Immature natural killer cell (primary cell): Measurements from ENCODE around the gene NFATC2. TPM values are rescaled to one million over a fixed set of nuclear protein-coding genes. Genes with fewer than 3 reads are reported as not detected.

ENCODE experiments used
- DNase-seq, 3 donors: peaks; one replicate each; pipeline ENCODE4 v3.0.0; 2022; ENCODE audit warnings: mixed read lengths in 1 of 3
- H3K27ac Mint-ChIP-seq, 6 donors: one replicate each; pipeline ENCODE4 v1.8.0; 2020; ENCODE audit warnings: mixed read lengths in 6 of 6, mild to moderate bottlenecking in 5 of 6, inconsistent platforms in 4 of 6, moderate library complexity in 3 of 6
- H3K27me3 Mint-ChIP-seq, 3 donors: one replicate each; pipeline ENCODE4 v1.8.0; 2020 to 2021; ENCODE audit warnings: low read depth in 3 of 3, mild to moderate bottlenecking in 3 of 3, mixed read lengths in 3 of 3, moderate library complexity in 3 of 3, inconsistent platforms in 1 of 3
- H3K36me3 Mint-ChIP-seq, 3 donors: one replicate each; pipeline ENCODE4 v1.8.0; 2020; ENCODE audit warnings: mixed read lengths in 3 of 3, inconsistent platforms in 2 of 3, mild to moderate bottlenecking in 2 of 3
- H3K4me1 Mint-ChIP-seq, 2 donors: one replicate each; pipeline ENCODE4 v1.8.0; 2020; ENCODE audit warnings: inconsistent platforms in 2 of 2, mild to moderate bottlenecking in 2 of 2, mixed read lengths in 2 of 2, moderate library complexity in 1 of 2
- H3K4me3 Mint-ChIP-seq, 5 donors: one replicate each; pipeline ENCODE4 v1.8.0; 2020; ENCODE audit warnings: mild to moderate bottlenecking in 5 of 5, mixed read lengths in 5 of 5, inconsistent platforms in 3 of 5, moderate library complexity in 3 of 5
- H3K9me3 Mint-ChIP-seq, 6 donors: one replicate each; pipeline ENCODE4 v1.8.0; 2020; ENCODE audit warnings: mild to moderate bottlenecking in 6 of 6, mixed read lengths in 6 of 6, inconsistent platforms in 4 of 6, moderate library complexity in 3 of 6
- polyA plus RNA-seq, 3 donors: library from polyadenylated mRNA; unstranded; fragments of 300-500 nt; fragmentation: Illumina TruSeq; gene quantifications; one replicate each; pipeline ENCODE4 v1.2.3, GENCODE V29; 2021

Gene NFATC2
- polyA plus RNA-seq, 3 donors from 2014 or later = 14.5 to 101 (median 21.3) TPM

GRCh38 chr20:51400051-51400926 lies 142.2 kb downstream of the NFATC2 start:
- Mint-ChIP-seq H3K27me3 (peaks cover 17 to 44% (median 43%) of the 10 kb centered on the region in 3 donors), H3K4me3 (peak overlapping the region; percentile 72 to 88 (median 78)), H3K27ac (peak overlapping the region; percentile 99 to 100 (median 99)), H3K36me3 (peaks cover 17 to 46% (median 22%) of the 10 kb centered on the region in 3 donors), H3K9me3 (no peaks in the 10 kb centered on the region), H3K4me1 (peaks cover 85 to 99% of the 10 kb centered on the region in 2 donors)
- DNase-seq = peak; percentile 86 to 89 (median 88)

- peaks cover 83 to 96% of the 10 kb centered on the region in 2 donors for H3K4me1 Mint-ChIP-seq
- no peak for DNase-seq
- H3K4me3 Mint-ChIP-seq = peak overlapping the region; percentile 72 to 88 (median 78)
- H3K36me3 Mint-ChIP-seq = peaks cover 14 to 45% (median 23%) of the 10 kb centered on the region in 3 donors
- H3K27ac Mint-ChIP-seq = peak overlapping the region; percentile 99 to 100 (median 99)
- no peaks in the 10 kb centered on the region for H3K9me3 Mint-ChIP-seq
- H3K27me3 Mint-ChIP-seq = peaks cover 10 to 40% (median 38%) of the 10 kb centered on the region in 3 donors
Measured at GRCh38 chr20:51399006-51399890, 143.3 kb downstream of the NFATC2 start.

GRCh38 chr20:51398552-51398951 lies 144.0 kb downstream of the NFATC2 start:
- Mint-ChIP-seq H3K27ac (peak overlapping the region; percentile 99 to 100 (median 99)), H3K4me1 (peaks cover 77 to 90% of the 10 kb centered on the region in 2 donors), H3K9me3 (no peaks in the 10 kb centered on the region), H3K27me3 (peaks cover 10 to 39% (median 37%) of the 10 kb centered on the region in 3 donors), H3K4me3 (peak overlapping the region in 3 of 5 donors; percentile 18 to 50 (median 33)), H3K36me3 (peaks cover 13 to 43% (median 24%) of the 10 kb centered on the region in 3 donors)
- no peak for DNase-seq

GRCh38 chr20:51398083-51398482 lies 144.4 kb downstream of the NFATC2 start:
- Mint-ChIP-seq H3K27me3 (peaks cover 10 to 38% (median 33%) of the 10 kb centered on the region in 3 donors), H3K27ac (peak overlapping the region in 4 of 6 donors; percentile 44 to 99 (median 72)), H3K4me3 (no peak overlapping the region), H3K36me3 (peaks cover 13 to 43% (median 21%) of the 10 kb centered on the region in 3 donors), H3K4me1 (peaks cover 73 to 87% of the 10 kb centered on the region in 2 donors), H3K9me3 (no peaks in the 10 kb centered on the region)
- no peak for DNase-seq

DNA sequence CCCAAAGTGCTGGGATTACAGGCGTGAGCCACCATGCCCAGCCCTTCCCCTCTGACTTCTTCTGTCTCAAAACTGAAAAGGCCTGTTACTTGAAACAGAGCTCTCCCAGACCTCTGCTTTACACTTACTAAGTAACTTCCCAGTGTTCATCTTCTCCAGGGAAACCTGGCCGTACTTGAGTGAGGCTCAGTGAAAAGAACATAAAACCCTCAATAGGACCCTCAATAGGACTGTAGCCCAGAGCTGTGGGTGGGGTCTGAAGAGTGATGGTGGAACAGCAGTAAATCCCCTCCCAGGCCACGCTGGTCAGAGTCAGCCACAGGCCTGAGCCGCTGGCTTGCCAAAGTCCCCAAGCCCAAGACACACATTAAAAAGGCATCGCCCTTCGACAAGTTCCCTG lies 145.4 kb downstream of the NFATC2 start:
- DNase-seq = no peak
- H3K36me3 Mint-ChIP-seq = peaks cover 19 to 49% (median 22%) of the 10 kb centered on the region in 3 donors
- H3K27ac Mint-ChIP-seq = peak overlapping the region; percentile 30 to 99 (median 76)
- H3K4me1 Mint-ChIP-seq = peaks cover 63 to 87% of the 10 kb centered on the region in 2 donors
- H3K4me3 Mint-ChIP-seq = no peak overlapping the region
- peaks cover 10 to 32% (median 27%) of the 10 kb centered on the region in 3 donors for H3K27me3 Mint-ChIP-seq
- no peaks in the 10 kb centered on the region for H3K9me3 Mint-ChIP-seq

GRCh38 chr20:51396365-51396909 lies 146.1 kb downstream of the NFATC2 start:
- Mint-ChIP-seq H3K27ac (peak overlapping the region; percentile 30 to 99 (median 76)), H3K4me3 (no peak overlapping the region), H3K36me3 (peaks cover 19 to 46% (median 23%) of the 10 kb centered on the region in 3 donors), H3K9me3 (no peaks in the 10 kb centered on the region), H3K4me1 (peaks cover 57 to 83% of the 10 kb centered on the region in 2 donors), H3K27me3 (peaks cover 6 to 28% (median 22%) of the 10 kb centered on the region in 3 donors)
- DNase-seq = no peak

DNA sequence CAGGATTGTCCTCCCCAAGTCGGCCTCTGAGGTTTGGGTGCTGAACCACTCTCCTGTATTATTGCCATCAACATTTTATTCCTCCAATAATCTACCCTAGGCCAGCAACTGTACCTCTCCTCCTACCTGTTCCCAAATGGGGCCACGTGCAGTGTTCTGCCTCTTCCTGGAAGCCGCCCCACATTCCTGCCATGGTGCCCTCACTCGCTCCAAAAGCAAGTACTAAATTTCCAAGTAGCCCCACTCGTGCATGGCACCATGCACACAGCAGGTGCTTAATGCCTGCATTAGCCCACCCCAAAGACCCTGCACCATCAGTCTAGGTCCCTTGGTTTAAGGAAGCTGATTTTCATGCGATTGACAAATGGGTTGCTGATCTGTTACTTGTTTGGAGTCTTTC lies 147.8 kb downstream of the NFATC2 start:
- Mint-ChIP-seq H3K27ac (peak overlapping the region; percentile 29 to 99 (median 79)), H3K36me3 (peaks cover 25 to 56% (median 37%) of the 10 kb centered on the region in 3 donors), H3K4me1 (peaks cover 57 to 80% of the 10 kb centered on the region in 2 donors), H3K27me3 (peaks cover 0 to 18% (median 16%) of the 10 kb centered on the region in 3 donors), H3K4me3 (peak overlapping the region in 1 of 5 donors; percentile 30), H3K9me3 (no peaks in the 10 kb centered on the region)
- DNase-seq = no peak

- DNase-seq = no peak
- Mint-ChIP-seq H3K36me3 (peaks cover 27 to 59% (median 33%) of the 10 kb centered on the region in 3 donors), H3K4me3 (no peak overlapping the region), H3K27ac (peak overlapping the region in 4 of 6 donors; percentile 24 to 99 (median 62)), H3K9me3 (no peaks in the 10 kb centered on the region), H3K4me1 (peaks cover 57 to 80% of the 10 kb centered on the region in 2 donors), H3K27me3 (peaks cover 0 to 20% (median 15%) of the 10 kb centered on the region in 3 donors)
Measured at GRCh38 chr20:51393571-51393970, 148.9 kb downstream of the NFATC2 start.

DNA sequence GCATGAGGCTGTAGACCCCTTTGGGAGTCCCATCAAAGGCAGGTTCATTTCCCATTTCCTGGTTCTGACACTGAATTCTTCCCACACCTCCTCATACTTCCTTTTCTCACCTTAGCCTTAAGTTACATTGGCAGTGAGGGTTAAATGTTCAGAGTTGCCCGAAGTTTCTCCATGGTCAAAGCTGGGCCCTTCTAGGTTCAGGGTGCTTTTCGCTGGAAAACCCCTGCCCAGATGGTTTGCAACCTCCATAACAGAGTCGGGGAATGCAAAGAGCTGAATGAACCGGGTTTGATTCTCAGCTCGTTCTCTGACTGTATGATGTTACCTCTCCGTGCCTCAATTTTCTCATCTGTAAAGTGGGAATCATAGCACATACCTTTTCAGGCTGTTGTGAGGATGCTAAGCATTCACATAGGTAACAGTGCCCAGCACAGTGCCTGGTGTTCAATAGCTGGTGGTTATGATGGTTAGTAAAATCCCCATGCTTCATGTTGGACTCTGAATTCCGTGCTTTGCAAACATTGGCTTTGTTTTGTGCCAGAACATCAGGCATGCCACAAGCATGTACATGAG lies 149.8 kb downstream of the NFATC2 start:
- H3K27ac Mint-ChIP-seq = peak overlapping the region in 5 of 6 donors; percentile 34 to 81 (median 61)

DNA sequence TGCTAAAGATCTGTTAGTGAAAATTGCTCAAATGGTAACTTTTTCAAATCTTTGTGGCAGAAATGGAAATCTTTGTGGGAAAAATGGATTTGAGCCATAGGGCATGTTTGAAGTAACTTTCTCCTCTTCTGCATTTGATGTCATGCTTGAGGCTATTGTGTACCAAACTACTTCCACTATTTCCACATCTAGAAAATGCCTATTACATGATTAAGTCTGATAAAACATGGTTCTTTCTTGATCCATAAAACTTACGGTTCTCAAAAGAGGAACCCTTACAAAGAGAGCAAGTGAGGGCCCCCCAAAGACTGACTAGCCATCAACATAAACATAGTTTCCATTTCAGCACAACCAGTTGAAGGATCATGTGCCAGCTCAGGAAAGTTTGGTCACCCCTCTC lies 150.6 kb downstream of the NFATC2 start:
- peaks cover 27 to 57% (median 28%) of the 10 kb centered on the region in 3 donors for H3K36me3 Mint-ChIP-seq
- H3K27ac Mint-ChIP-seq = peak overlapping the region in 5 of 6 donors; percentile 60 to 71 (median 61)
- no peak overlapping the region for H3K4me3 Mint-ChIP-seq
- H3K27me3 Mint-ChIP-seq = peaks cover 0 to 18% (median 17%) of the 10 kb centered on the region in 3 donors
- H3K9me3 Mint-ChIP-seq = no peaks in the 10 kb centered on the region
- peaks cover 62 to 80% of the 10 kb centered on the region in 2 donors for H3K4me1 Mint-ChIP-seq
- no peak for DNase-seq

More for the DNA sequence above, 149.8 kb downstream of the NFATC2 start:
- no peak for DNase-seq
- peaks cover 0 to 21% (median 15%) of the 10 kb centered on the region in 3 donors for H3K27me3 Mint-ChIP-seq
- H3K4me1 Mint-ChIP-seq = peaks cover 60 to 80% of the 10 kb centered on the region in 2 donors
- H3K36me3 Mint-ChIP-seq = peaks cover 27 to 64% (median 32%) of the 10 kb centered on the region in 3 donors
- no peak overlapping the region for H3K4me3 Mint-ChIP-seq
- no peaks in the 10 kb centered on the region for H3K9me3 Mint-ChIP-seq

- peak in 1 of 3 donors; percentile 20 for DNase-seq
- Mint-ChIP-seq H3K4me3 (peak overlapping the region; percentile 49 to 70 (median 66)), H3K36me3 (peaks cover 25 to 52% (median 26%) of the 10 kb centered on the region in 3 donors), H3K27ac (peak overlapping the region; percentile 79 to 95 (median 92)), H3K9me3 (no peaks in the 10 kb centered on the region), H3K27me3 (peaks cover 0 to 20% (median 20%) of the 10 kb centered on the region in 3 donors), H3K4me1 (peaks cover 73 to 84% of the 10 kb centered on the region in 2 donors)
Measured at GRCh38 chr20:51389543-51390264, 152.8 kb downstream of the NFATC2 start.
